SU-DHL-6 (cell line): ENCODE data around the gene NUFIP2.

Experiments
- H2AFZ ChIP-seq: fragments of 200-600 bp; sonication (generic); 2 replicates; pipeline ENCODE4 v1.6.1; 2014; ENCODE audit warnings: low read depth, mild to moderate bottlenecking, moderate library complexity, mixed read lengths, antibody characterized with exemption, low read length; ENCODE audit not compliant: severe bottlenecking
- H3F3A ChIP-seq: fragments of 200-600 bp; shearing (Covaris generic); 2 replicates; pipeline ENCODE4 v1.6.0; 2016; ENCODE audit warnings: antibody characterized with exemption, mild to moderate bottlenecking; ENCODE audit not compliant: insufficient read depth
- H3K27ac ChIP-seq: fragments of 200-600 bp; sonication (generic); 2 replicates; pipeline ENCODE4 v1.5.1; 2016; ENCODE audit warnings: low read depth, mild to moderate bottlenecking, low read length, moderate library complexity, mixed read lengths
- H3K27me3 ChIP-seq: fragments of 200-600 bp; sonication (generic), shearing (Covaris generic); 2 replicates; pipeline ENCODE4 v1.6.0; 2014; ENCODE audit warnings: mild to moderate bottlenecking, low read length
- H3K36me3 ChIP-seq: fragments of 200-600 bp; sonication (generic); 2 replicates; pipeline ENCODE4 v1.6.1; 2014; ENCODE audit warnings: mild to moderate bottlenecking, low read length, mixed read lengths
- H3K4me2 ChIP-seq: fragments of 300-600, 200-600 bp; shearing (Covaris generic), sonication (generic); 2 replicates; pipeline ENCODE4 v1.6.0; 2014; ENCODE audit warnings: low read length, low read depth, mild to moderate bottlenecking; ENCODE audit not compliant: poor library complexity, severe bottlenecking
- H3K4me3 ChIP-seq: fragments of 200-600 bp; sonication (generic); 2 replicates; pipeline ENCODE4 v1.5.1; 2014; ENCODE audit warnings: antibody characterized with exemption, low read length, mild to moderate bottlenecking, mixed read lengths; ENCODE audit not compliant: insufficient read depth, poor library complexity, severe bottlenecking
- H3K79me2 ChIP-seq: fragments of 200-600 bp; sonication (generic); 2 replicates; pipeline ENCODE4 v1.6.1; 2014; ENCODE audit warnings: mild to moderate bottlenecking, low read length, moderate library complexity; ENCODE audit not compliant: insufficient read depth
- H3K9ac ChIP-seq: fragments of 200-600 bp; sonication (generic); 2 replicates; pipeline ENCODE4 v1.7.0; 2014; ENCODE audit warnings: mild to moderate bottlenecking, low read length
- H3K9me2 ChIP-seq: fragments of 200-600 bp; sonication (generic); replicated peaks from 2 replicates; pipeline ENCODE4 v1.6.1; 2014; ENCODE audit warnings: low read length; ENCODE audit not compliant: insufficient read depth
- H3K9me3 ChIP-seq: fragments of 200-600 bp; sonication (generic); 2 replicates; pipeline ENCODE4 v1.6.1; 2014; ENCODE audit warnings: low read length, mixed read lengths; ENCODE audit not compliant: insufficient read depth
- H4K20me1 ChIP-seq: fragments of 200-600 bp; sonication (generic); 2 replicates; pipeline ENCODE4 v1.6.1; 2014; ENCODE audit warnings: low read depth, mild to moderate bottlenecking, antibody characterized with exemption, low read length, moderate library complexity, mixed read lengths
- EZH2phosphoT487 ChIP-seq: fragments of 200-600 bp; sonication (generic), shearing (Covaris generic); conservative IDR thresholded peaks from 2 replicates; pipeline ENCODE4 v1.6.1; 2018; ENCODE audit warnings: mild to moderate bottlenecking, antibody characterized with exemption, low read length, moderate library complexity, mixed read lengths
- TF ChIP-seq, protein P1 (sequence below): fragments of 200-600 bp; sonication (generic); IDR thresholded peaks from one replicate; pipeline ENCODE4 v1.5.1; 2017; ENCODE audit warnings: antibody characterized with exemption, mild to moderate bottlenecking, low read length, moderate library complexity; ENCODE audit not compliant: insufficient read depth, poor library complexity, severe bottlenecking

The NUFIP2 gene

DNA sequence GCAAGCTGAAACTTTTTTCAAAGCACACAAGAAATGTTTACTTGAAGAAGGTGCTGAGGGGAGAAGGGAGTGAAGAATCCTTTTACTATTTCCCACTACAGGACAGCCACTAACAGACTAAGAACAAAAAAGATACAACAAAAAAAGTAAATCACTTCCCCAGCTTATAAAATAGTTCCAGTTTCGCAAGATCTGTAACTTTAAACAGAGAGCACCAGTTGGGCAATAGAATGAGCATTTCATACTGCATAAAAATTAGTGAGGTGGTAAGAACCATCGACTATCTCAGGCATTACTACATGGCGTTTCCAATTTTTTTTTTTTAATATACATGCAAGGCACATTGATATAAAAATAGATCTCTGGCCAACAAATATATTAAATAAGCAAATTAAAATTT, 36.2 kb downstream of the NUFIP2 start:
- H3F3A ChIP-seq = peaks cover 71% of the 10 kb centered on the region
- no peaks in the 10 kb centered on the region for H3K27me3 ChIP-seq
- no peak overlapping the region for H2AFZ ChIP-seq
- TF ChIP-seq EZH2phosphoT487 = no peak
- TF ChIP-seq, protein P1, sequence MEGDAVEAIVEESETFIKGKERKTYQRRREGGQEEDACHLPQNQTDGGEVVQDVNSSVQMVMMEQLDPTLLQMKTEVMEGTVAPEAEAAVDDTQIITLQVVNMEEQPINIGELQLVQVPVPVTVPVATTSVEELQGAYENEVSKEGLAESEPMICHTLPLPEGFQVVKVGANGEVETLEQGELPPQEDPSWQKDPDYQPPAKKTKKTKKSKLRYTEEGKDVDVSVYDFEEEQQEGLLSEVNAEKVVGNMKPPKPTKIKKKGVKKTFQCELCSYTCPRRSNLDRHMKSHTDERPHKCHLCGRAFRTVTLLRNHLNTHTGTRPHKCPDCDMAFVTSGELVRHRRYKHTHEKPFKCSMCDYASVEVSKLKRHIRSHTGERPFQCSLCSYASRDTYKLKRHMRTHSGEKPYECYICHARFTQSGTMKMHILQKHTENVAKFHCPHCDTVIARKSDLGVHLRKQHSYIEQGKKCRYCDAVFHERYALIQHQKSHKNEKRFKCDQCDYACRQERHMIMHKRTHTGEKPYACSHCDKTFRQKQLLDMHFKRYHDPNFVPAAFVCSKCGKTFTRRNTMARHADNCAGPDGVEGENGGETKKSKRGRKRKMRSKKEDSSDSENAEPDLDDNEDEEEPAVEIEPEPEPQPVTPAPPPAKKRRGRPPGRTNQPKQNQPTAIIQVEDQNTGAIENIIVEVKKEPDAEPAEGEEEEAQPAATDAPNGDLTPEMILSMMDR = no peak
- no peak overlapping the region for H3K9ac ChIP-seq
- no peak overlapping the region for H3K4me3 ChIP-seq
- H3K79me2 ChIP-seq = peaks cover 15% of the 10 kb centered on the region
- H3K4me2 ChIP-seq = no peak overlapping the region
- H3K9me2 ChIP-seq = no peaks in the 10 kb centered on the region
- H3K9me3 ChIP-seq = no peaks in the 10 kb centered on the region
- H3K27ac ChIP-seq = no peak overlapping the region
- peaks cover 12% of the 10 kb centered on the region for H4K20me1 ChIP-seq
- H3K36me3 ChIP-seq = peaks cover 39% of the 10 kb centered on the region

DNA sequence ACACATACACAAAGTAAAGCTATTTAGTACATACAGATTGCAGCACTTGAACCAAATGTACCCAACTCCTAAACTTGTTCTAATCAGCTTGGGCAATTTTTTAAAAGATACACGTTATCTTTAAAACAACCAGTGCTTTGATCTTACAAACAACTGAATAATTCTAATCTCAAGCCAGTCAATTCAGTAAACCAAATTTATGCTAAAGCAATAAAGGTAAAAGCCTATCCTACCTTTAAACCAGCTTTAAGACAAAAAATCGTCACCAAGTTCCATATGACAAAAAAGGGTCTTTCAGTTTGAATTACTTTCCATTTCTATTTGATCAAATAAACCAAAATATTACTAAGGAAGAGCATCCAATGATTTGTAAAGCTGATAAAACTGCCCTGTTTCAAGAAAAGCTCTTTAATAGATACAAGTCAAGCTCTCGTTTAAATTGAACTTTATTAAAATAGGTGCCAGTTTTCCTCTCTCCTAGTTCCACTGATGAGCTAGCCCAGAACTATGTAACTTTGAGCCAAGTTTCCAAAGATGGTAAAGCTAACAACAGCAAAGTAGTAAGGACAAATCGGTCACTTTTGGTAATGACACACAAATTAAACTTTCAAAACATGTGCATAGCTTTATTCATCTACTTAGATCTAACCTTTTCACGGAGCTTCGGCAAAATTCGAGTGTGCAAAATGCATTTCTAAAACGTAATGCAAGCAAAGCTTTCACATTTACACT, 37.0 kb downstream of the NUFIP2 start:
- Histone ChIP-seq H3K9me3 (no peaks in the 10 kb centered on the region), H3K27ac (no peak overlapping the region), H3K36me3 (peaks cover 33% of the 10 kb centered on the region), H3K79me2 (peaks cover 13% of the 10 kb centered on the region; the same call in 1 of the 2 replicates), H4K20me1 (peaks cover 11% of the 10 kb centered on the region), H3K27me3 (no peaks in the 10 kb centered on the region), H3K4me3 (no peak overlapping the region), H3K9me2 (no peaks in the 10 kb centered on the region), H3K4me2 (no peak overlapping the region), H3K9ac (no peak overlapping the region), H3F3A (peaks cover 70% of the 10 kb centered on the region), H2AFZ (no peak overlapping the region)
- TF ChIP-seq, protein P1 = no peak
- no peak for TF ChIP-seq EZH2phosphoT487

DNA sequence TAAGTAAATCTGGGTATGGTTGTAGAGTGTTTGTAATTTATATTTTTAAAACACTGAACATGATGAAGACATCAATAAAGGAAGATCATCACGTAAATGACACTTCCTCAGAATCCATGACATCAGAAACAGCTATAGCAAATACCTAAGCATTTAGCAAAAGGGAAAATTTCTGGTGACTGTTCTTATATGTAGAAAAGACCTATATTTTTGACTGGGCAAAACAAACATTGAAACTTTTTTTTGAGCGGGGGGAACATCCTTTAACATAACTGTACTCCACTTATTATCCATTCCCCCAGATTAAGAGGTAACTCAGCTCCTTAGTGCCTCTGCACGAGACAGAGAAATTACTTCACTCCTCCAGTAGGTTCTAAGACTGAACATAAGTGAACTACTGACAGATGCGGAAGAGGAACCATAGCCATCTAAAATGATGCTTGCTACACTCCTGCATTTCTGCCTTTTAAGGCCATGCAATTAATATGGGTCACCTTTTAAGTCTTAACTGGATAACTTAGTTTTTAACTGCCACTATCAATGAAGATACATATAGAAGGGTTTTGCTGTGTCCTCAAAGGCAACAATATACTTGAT, 37.9 kb downstream of the NUFIP2 start:
- Histone ChIP-seq H3K9me2 (no peaks in the 10 kb centered on the region), H3K4me3 (no peak overlapping the region), H3K9ac (no peak overlapping the region), H3K27ac (no peak overlapping the region), H2AFZ (no peak overlapping the region), H3F3A (peaks cover 62% of the 10 kb centered on the region), H3K4me2 (no peak overlapping the region), H3K79me2 (peaks cover 7% of the 10 kb centered on the region; the same call in 1 of the 2 replicates), H4K20me1 (peaks cover 9% of the 10 kb centered on the region), H3K36me3 (peaks cover 25% of the 10 kb centered on the region), H3K9me3 (no peaks in the 10 kb centered on the region), H3K27me3 (no peaks in the 10 kb centered on the region)
- TF ChIP-seq, protein P1 = no peak
- TF ChIP-seq EZH2phosphoT487 = no peak
